Measurements from ENCODE around the gene CPS1. TPM values are rescaled to one million over a fixed set of nuclear protein-coding genes. Genes with fewer than 3 reads are reported as not detected.

CPS1 gene
- total RNA-seq, 6 experiments from 2014 or later, result 1,066 to 2,150 (median 1,343) TPM

DNA sequence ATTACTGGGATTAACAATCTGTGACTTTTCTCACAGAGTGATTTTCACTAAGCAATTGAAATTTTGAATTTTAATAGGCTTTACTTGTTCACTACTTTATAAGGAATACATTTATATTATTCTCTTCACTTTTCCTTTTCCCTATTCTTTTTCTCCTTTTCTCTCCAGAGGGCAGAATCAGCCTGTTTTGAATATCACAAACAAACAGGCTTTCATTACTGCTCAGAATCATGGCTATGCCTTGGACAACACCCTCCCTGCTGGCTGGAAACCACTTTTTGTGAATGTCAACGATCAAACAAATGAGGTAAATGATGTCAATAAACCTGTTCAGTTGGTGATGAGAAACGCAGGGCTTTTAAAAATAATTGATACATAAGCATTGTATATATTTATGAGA, 35.3 kb downstream of the CPS1 start:
- intact Hi-C loops (cut with DNase I), result no loop called here
- no peaks in the 10 kb centered on the region for H3K27me3 ChIP-seq
- peaks cover 0 to 100% (median 52%) of the 10 kb centered on the region in 4 donors for H3K36me3 ChIP-seq
- H3K4me3 ChIP-seq, result no peak overlapping the region
- no peak overlapping the region for H3K27ac ChIP-seq
- no peak for ATAC-seq
- WGBS (ENCODE audit: insufficient coverage, low coverage, low lambda C conversion rate, missing lambda C conversion rate), result 45% methylated on average over 2 of the region's 2 CpGs
- H3K4me1 ChIP-seq, result no peaks in the 10 kb centered on the region
- no peak for TF ChIP-seq POLR2A (IDR thresholded peaks at IDR 0.05)
- no peak for TF ChIP-seq CTCF (IDR thresholded peaks at IDR 0.05)
- DNase-seq, result no peak
- no peaks in the 10 kb centered on the region for H3K9me3 ChIP-seq

DNA sequence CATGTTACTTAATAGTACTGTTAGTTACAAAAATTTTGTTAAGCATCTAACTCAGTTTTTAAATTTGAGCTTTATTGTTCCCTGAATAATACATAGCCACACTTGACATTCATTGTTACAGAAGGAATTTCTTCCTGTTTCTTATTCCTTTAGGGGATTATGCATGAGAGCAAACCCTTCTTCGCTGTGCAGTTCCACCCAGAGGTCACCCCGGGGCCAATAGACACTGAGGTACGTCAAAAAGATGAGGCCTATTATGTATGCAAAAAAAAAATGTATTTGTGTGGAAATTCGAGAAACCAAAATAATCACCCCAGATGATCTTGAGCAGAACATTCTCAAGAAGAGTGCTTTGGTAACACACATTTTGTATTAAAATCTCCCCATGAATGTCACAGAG, 36.3 kb downstream of the CPS1 start:
- ATAC-seq (no peak), DNase-seq (no peak)
- H3K9me3 ChIP-seq, result no peaks in the 10 kb centered on the region
- H3K36me3 ChIP-seq, result peaks cover 0 to 100% (median 51%) of the 10 kb centered on the region in 4 donors
- H3K4me3 ChIP-seq, result no peak overlapping the region
- no peak for TF ChIP-seq CTCF (IDR thresholded peaks at IDR 0.05)
- no peak for TF ChIP-seq POLR2A (IDR thresholded peaks at IDR 0.05)
- no peak overlapping the region for H3K27ac ChIP-seq
- H3K4me1 ChIP-seq, result no peaks in the 10 kb centered on the region
- intact Hi-C loops (cut with DNase I), result no loop called here
- WGBS (ENCODE audit: insufficient coverage, low coverage, low lambda C conversion rate, missing lambda C conversion rate), result 58% methylated on average over 4 of the region's 4 CpGs
- no peaks in the 10 kb centered on the region for H3K27me3 ChIP-seq

DNA sequence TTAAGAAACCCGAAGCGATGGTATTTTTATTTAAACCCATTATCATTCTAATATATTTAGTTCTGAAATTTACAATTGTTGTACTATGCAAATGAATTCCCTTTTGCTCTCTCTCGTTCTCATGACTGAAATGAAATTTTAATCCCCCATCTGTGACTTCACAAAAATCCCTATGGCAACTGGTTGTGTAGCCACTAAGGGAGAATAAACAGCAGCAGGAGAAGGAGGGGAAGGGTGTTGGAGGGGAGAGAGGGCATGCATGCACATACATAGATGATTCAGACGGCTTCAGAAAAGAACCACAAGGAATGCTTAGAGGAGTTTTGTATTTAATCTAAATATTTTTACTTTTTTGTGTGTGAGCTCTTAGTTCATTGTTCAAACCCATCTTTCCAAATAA, 36.8 kb downstream of the CPS1 start:
- no peak for ATAC-seq
- Histone ChIP-seq H3K27me3 (no peaks in the 10 kb centered on the region), H3K36me3 (peaks cover 0 to 100% (median 50%) of the 10 kb centered on the region in 4 donors), H3K9me3 (no peaks in the 10 kb centered on the region), H3K27ac (no peak overlapping the region), H3K4me1 (no peaks in the 10 kb centered on the region), H3K4me3 (no peak overlapping the region)
- intact Hi-C loops (cut with DNase I), result no loop called here
- TF ChIP-seq POLR2A (IDR thresholded peaks at IDR 0.05), result no peak
- no peak for TF ChIP-seq CTCF (IDR thresholded peaks at IDR 0.05)
- WGBS (ENCODE audit: insufficient coverage, low coverage, low lambda C conversion rate, missing lambda C conversion rate), result 76% methylated on average over 4 of the region's 4 CpGs
- no peak for DNase-seq

- DNase-seq, result no peak
- no peaks in the 10 kb centered on the region for H3K27me3 ChIP-seq
- ATAC-seq, result no peak
- H3K9me3 ChIP-seq, result no peaks in the 10 kb centered on the region
- 83% methylated on average over 3 of the region's 3 CpGs for WGBS (ENCODE audit: insufficient coverage, low coverage, low lambda C conversion rate, missing lambda C conversion rate)
- H3K36me3 ChIP-seq, result peaks cover 0 to 100% (median 51%) of the 10 kb centered on the region in 4 donors
- H3K27ac ChIP-seq, result no peak overlapping the region
- no peaks in the 10 kb centered on the region for H3K4me1 ChIP-seq
- H3K4me3 ChIP-seq, result no peak overlapping the region
- TF ChIP-seq CTCF (IDR thresholded peaks at IDR 0.05) (no peak), POLR2A (IDR thresholded peaks at IDR 0.05) (no peak)
- intact Hi-C loops (cut with DNase I), result no loop called here
Measured at GRCh38 chr2:210598219-210598618, 41.8 kb downstream of the CPS1 start.

GRCh38 chr2:210599476-210599875, 43.1 kb downstream of the CPS1 start:
- WGBS (ENCODE audit: insufficient coverage, low coverage, low lambda C conversion rate, missing lambda C conversion rate), result 75% methylated on average over 1 of the region's 1 CpG
- intact Hi-C loops (cut with DNase I), result no loop called here
- no peaks in the 10 kb centered on the region for H3K27me3 ChIP-seq
- H3K9me3 ChIP-seq, result no peaks in the 10 kb centered on the region
- peaks cover 0 to 100% (median 49%) of the 10 kb centered on the region in 4 donors for H3K36me3 ChIP-seq
- no peak overlapping the region for H3K4me3 ChIP-seq
- H3K4me1 ChIP-seq, result no peaks in the 10 kb centered on the region
- ATAC-seq (peak in 1 of 4 donors; percentile 5), DNase-seq (no peak)
- TF ChIP-seq POLR2A (IDR thresholded peaks at IDR 0.05), result no peak
- no peak for TF ChIP-seq CTCF (IDR thresholded peaks at IDR 0.05)
- H3K27ac ChIP-seq, result peak overlapping the region in 1 of 3 donors; percentile 3
